GM18519 (cell line): Measurements from ENCODE around the gene PLEKHM3.

Experiments
- ATAC-seq: cut with Tn5 transposase; IDR thresholded peaks from one replicate; pipeline ENCODE4 v1.9.1; 2021; ENCODE audit warnings: mild to moderate bottlenecking, moderate library complexity; ENCODE audit not compliant: unreplicated experiment, low FRiP score

PLEKHM3 gene

GRCh38 chr2:208025037-208025813 lies at the start of gene PLEKHM3:
PLEKHM3 (minus strand) TSS chr2:208025527; CDS start chr2:208001639, 23,888 bp downstream.
- peak; percentile 78 for ATAC-seq

GRCh38 chr2:208074610-208075356 lies 49.5 kb upstream of the PLEKHM3 start:
- no peak for ATAC-seq

- peak; percentile 81 for ATAC-seq
These were observed 47.0 kb upstream of the PLEKHM3 start for GRCh38 chr2:208072250-208072892.

- ATAC-seq, result no peak
These were observed 43.9 kb upstream of the PLEKHM3 start for GRCh38 chr2:208069186-208069585.

GRCh38 chr2:208066016-208066415 lies 40.7 kb upstream of the PLEKHM3 start:
- no peak for ATAC-seq

- ATAC-seq, result no peak
These were observed 40.1 kb upstream of the PLEKHM3 start for GRCh38 chr2:208065476-208065875.

- peak; percentile 93 for ATAC-seq
These were observed 39.1 kb upstream of the PLEKHM3 start for GRCh38 chr2:208064220-208064961.

- no peak for ATAC-seq
These were observed 37.6 kb upstream of the PLEKHM3 start for GRCh38 chr2:208062961-208063360.

GRCh38 chr2:208062113-208062512 lies 36.8 kb upstream of the PLEKHM3 start:
- ATAC-seq, result no peak

- no peak for ATAC-seq
These were observed 31.8 kb upstream of the PLEKHM3 start for GRCh38 chr2:208057108-208057507.

- no peak for ATAC-seq
These were observed 24.1 kb upstream of the PLEKHM3 start for GRCh38 chr2:208049441-208049840.

GRCh38 chr2:208049006-208049405 lies 23.7 kb upstream of the PLEKHM3 start:
- no peak for ATAC-seq

GRCh38 chr2:208047840-208048239 lies 22.5 kb upstream of the PLEKHM3 start:
- ATAC-seq, result no peak

- no peak for ATAC-seq
These were observed 21.4 kb upstream of the PLEKHM3 start for GRCh38 chr2:208046686-208047085.

GRCh38 chr2:208042450-208042849 lies 17.1 kb upstream of the PLEKHM3 start:
- no peak for ATAC-seq

GRCh38 chr2:208042041-208042440 lies 16.7 kb upstream of the PLEKHM3 start:
- ATAC-seq, result no peak

GRCh38 chr2:208040199-208041171 lies 15.2 kb upstream of the PLEKHM3 start:
- peak; percentile 86 for ATAC-seq

GRCh38 chr2:208039376-208040110 lies 14.2 kb upstream of the PLEKHM3 start:
- no peak for ATAC-seq
